Adrenal gland (tissue), 12 donors: ENCODE results near the gene PTPN6. TPM values are rescaled to one million over a fixed set of nuclear protein-coding genes. Genes with fewer than 3 reads are reported as not detected.
A peak's percentile ranks its signal among the peaks of the same experiment; 100 is the strongest.

Source experiments
- DNase-seq, 7 donors: peaks; one replicate each; pipeline ENCODE4 v3.0.0-alpha.2; 2019 to 2020
- H3K27ac ChIP-seq, 5 donors: fragments of 200-600 bp; sonication (generic) in 4 of 5; 1 replicate in 3 of 5; 2 replicates in 2 of 5; pipeline versions ENCODE4 v1.5.1 to v1.8.0; 2016 to 2020; ENCODE audit warnings: mild to moderate bottlenecking in 1 of 5
- H3K27me3 ChIP-seq: fragments of 200-600 bp; 2 replicates; pipeline ENCODE4 v1.8.0; 2021
- H3K36me3 ChIP-seq, 2 donors: fragments of 200-600 bp; replicated peaks in 1 of 2; 1 replicate in 1 of 2; 2 replicates in 1 of 2; pipeline versions ENCODE4 v1.5.1 to v1.8.0; 2018 to 2022
- H3K4me1 ChIP-seq, 2 donors: fragments of 200-600 bp; replicated peaks in 1 of 2; 1 replicate in 1 of 2; 2 replicates in 1 of 2; pipeline versions ENCODE4 v1.5.1 to v1.8.0; 2018 to 2021
- H3K4me3 ChIP-seq, 4 donors: fragments of 200-600 bp; sonication (generic) in 3 of 4; one replicate each; pipeline ENCODE4 v1.5.1; 2016 to 2018
- H3K9me3 ChIP-seq, 3 donors: fragments of 200-600 bp; sonication (generic) in 1 of 3; replicated peaks in 1 of 3; 1 replicate in 2 of 3; 2 replicates in 1 of 3; pipeline versions ENCODE4 v1.5.1 to v1.8.0; 2016 to 2021
- POLR2A ChIP-seq, 2 donors: fragments of 450-650 bp; IDR thresholded peaks; one replicate each; pipeline ENCODE4 v1.6.1; 2017; ENCODE audit warnings: antibody characterized with exemption in 2 of 2, mild to moderate bottlenecking in 2 of 2, moderate library complexity in 1 of 2
- WGBS, 4 donors: extraction: QIAGEN DNeasy Blood & Tissue Kit in 2 of 4; methylation state at CpG; one replicate each; pipeline versions ENCODE4 v1.1.5 to v1.1.7; 2013 to 2017; 5-methylcytosine and 5-hydroxymethylcytosine counted together
- intact Hi-C, 2 donors: fragments of 100-400 bp; cut with DNase I; formaldehyde crosslinking; loops; one replicate each; pipeline versions ENCODE4 v1.14.1 to v1.15.0; 2022 to 2023
- polyA plus RNA-seq, 3 donors: library from polyadenylated mRNA; stranded (reverse); fragments of 200-250 nt in 2 of 3; fragments of 350-450 nt in 1 of 3; fragmentation: Illumina TruSeq in 1 of 3; extraction: RNeasy Lipid Tissue Mini Kit (QIAGEN cat#74804) in 1 of 3; gene quantifications; one replicate each; pipeline ENCODE4 v1.2.3, GENCODE V29; 2013 to 2014
- total RNA-seq, 9 donors: library from RNA; depleted of rRNA in 4 of 9; stranded (reverse); fragments of >200 nt in 4 of 9; fragments of 120-200 nt in 1 of 9; fragmentation: NEBNext Ultra II Directional in 1 of 9; extraction: Animal tissue kit (Norgen Biotek cat#: 25700) in 1 of 9; gene quantifications; one replicate each; pipeline versions ENCODE4 v1.1.0 to v1.2.4, GENCODE V29; 2013 to 2023
- TF ChIP-seq, protein P1 (sequence below), 6 experiments: fragments of 450-650 bp in 4 of 6; fragments of 200-600 bp in 2 of 6; sonication (generic) in 1 of 6; IDR thresholded peaks; 1 replicate in 5 of 6; 2 replicates in 1 of 6; pipeline versions ENCODE4 v1.5.1 to v1.8.0; 2016 to 2021; ENCODE audit warnings: antibody characterized with exemption in 6 of 6, mild to moderate bottlenecking in 2 of 6, moderate library complexity in 1 of 6
- donor health status: healthy with polysubstance abuse.
- donor health status: Bipolar disorder and iron deficiency.
- donor health status: DM: yes; HTN: yes; CAD: no.
- donor health status: DM: no; HTN: no; CAD: no.
- donor health status: DM: no; HTN: no; CAD: no.
- donor health status: DM: yes; HTN: yes; CAD: no.

The PTPN6 gene
- total and polyA plus RNA-seq, 12 donors = 24.5 to 204 (median 63.5) TPM

DNA sequence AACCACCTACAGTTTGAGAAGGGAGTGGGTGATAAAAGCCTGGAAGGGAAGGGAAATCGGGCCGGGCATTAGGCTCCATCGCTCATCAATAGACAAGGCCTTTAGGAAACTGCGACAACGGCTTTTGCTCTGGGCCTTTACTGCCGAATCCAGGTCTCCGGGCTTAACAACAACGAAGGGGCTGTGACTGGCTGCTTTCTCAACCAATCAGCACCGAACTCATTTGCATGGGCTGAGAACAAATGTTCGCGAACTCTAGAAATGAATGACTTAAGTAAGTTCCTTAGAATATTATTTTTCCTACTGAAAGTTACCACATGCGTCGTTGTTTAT, 7.8 kb upstream of the PTPN6 start:
- peak; percentile 82 to 98 (median 93) for DNase-seq
- TF ChIP-seq, protein P1, sequence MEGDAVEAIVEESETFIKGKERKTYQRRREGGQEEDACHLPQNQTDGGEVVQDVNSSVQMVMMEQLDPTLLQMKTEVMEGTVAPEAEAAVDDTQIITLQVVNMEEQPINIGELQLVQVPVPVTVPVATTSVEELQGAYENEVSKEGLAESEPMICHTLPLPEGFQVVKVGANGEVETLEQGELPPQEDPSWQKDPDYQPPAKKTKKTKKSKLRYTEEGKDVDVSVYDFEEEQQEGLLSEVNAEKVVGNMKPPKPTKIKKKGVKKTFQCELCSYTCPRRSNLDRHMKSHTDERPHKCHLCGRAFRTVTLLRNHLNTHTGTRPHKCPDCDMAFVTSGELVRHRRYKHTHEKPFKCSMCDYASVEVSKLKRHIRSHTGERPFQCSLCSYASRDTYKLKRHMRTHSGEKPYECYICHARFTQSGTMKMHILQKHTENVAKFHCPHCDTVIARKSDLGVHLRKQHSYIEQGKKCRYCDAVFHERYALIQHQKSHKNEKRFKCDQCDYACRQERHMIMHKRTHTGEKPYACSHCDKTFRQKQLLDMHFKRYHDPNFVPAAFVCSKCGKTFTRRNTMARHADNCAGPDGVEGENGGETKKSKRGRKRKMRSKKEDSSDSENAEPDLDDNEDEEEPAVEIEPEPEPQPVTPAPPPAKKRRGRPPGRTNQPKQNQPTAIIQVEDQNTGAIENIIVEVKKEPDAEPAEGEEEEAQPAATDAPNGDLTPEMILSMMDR (IDR thresholded peaks at IDR 0.05) = no peak
- no peak for TF ChIP-seq POLR2A (IDR thresholded peaks at IDR 0.05)
- intact Hi-C loops = no loop called here
- peaks cover 25 to 59% of the 10 kb centered on the region in 2 donors for H3K4me1 ChIP-seq
- no peaks in the 10 kb centered on the region for H3K27me3 ChIP-seq
- peak overlapping the region; percentile 95 to 97 (median 95) for H3K27ac ChIP-seq
- WGBS, 4 donors = 0 to 2% (median 1%) methylated on average over 13 of the region's 13 CpGs
- no peaks in the 10 kb centered on the region for H3K36me3 ChIP-seq
- H3K9me3 ChIP-seq = no peaks in the 10 kb centered on the region
- H3K4me3 ChIP-seq = peak overlapping the region in 2 of 4 donors; percentile 52 to 63

DNA sequence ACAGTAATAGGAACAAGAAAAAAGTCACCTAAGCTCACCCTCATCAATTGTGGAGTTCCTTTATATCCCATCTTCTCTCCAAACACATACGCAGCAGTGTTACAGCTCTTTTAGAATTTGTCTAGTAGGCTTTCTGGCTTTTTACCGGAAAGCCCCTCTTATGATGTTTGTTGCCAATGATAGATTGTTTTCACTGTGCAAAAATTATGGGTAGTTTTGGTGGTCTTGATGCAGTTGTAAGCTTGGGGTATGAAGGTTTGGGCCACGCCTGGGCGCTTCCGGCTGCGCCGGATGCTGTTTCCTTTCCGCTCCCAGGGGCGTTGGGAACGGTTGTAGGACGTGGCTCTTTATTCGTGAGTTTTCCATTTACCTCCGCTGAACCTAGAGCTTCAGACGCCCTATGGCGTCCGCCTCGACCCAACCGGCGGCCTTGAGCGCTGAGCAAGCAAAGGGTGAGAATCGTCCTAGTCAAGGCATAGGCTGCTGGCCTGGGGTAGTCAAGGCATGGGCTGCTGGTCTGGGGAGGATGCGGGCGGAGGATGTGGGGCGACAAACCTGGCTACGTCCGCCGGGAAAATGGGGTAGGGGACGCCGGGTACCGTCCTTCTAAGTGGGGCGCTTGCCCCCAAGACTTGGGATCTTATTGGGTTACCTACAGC, 7.3 kb upstream of the PTPN6 start, which contains the start of the genes C12orf57 and RNU7-1:
C12orf57 (plus strand) TSS at position 301 of the 659 bp plus-strand sequence; CDS start at position 401, 100 bp downstream.
RNU7-1 (plus strand) TSS at position 95 of the 659 bp plus-strand sequence.
- peak within 1 kb of the TSS; percentile 95 to 97 (median 95) for H3K27ac ChIP-seq
- DNase-seq = peak; percentile 59 to 94 (median 83)
- intact Hi-C loops = no loop called here
- TF ChIP-seq, protein P1 (IDR thresholded peaks at IDR 0.05) = no peak
- peak; percentile 93 to 98 for TF ChIP-seq POLR2A (IDR thresholded peaks at IDR 0.05)
- H3K36me3 ChIP-seq = no peaks in the 10 kb centered on the region
- 0 to 1% (median 0%) methylated on average over 9 to 31 of the region's 31 CpGs for WGBS, 4 donors
- no peaks in the 10 kb centered on the region for H3K27me3 ChIP-seq
- no peaks in the 10 kb centered on the region for H3K9me3 ChIP-seq
- H3K4me1 ChIP-seq = peaks cover 20 to 54% of the 10 kb centered on the region in 2 donors
- H3K4me3 ChIP-seq = peak within 1 kb of the TSS; percentile 43 to 68 (median 58)

DNA sequence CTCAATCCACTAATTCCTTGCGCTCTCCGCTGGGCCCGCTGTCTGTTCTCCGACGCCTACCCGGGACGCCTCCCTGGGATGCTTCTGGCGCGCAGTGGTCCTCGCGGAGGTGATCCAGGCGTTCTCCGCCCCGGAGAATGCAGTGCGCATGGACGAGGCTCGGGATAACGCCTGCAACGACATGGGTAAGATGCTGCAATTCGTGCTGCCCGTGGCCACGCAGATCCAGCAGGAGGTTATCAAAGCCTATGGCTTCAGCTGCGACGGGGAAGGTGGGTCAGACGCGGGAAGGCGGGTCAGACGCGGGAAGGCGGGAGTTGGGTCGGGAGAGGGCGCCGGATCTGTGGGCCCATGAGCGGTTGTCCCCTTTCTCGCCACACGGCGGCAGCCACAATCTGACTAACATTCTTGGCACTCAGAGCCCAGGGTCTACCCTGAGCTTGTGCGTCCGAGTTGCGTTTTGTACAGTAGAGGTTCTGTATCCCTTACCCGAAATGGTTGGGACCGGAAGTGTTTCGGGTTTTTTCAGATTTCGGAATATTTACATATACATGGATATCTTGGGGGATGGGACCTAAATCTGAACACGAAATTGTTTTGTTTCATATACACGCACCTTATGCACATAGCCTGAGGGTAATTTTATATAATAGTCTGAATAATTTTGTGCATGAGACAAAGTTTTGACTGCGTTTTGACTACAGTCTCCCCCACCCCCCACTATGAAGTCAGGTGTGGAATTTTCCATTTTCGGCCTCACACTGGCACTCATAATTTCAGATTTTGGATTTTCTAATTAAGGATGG, 6.6 kb upstream of the PTPN6 start:
- Histone ChIP-seq H3K36me3 (no peaks in the 10 kb centered on the region), H3K4me3 (peak overlapping the region; percentile 43 to 68 (median 58)), H3K9me3 (no peaks in the 10 kb centered on the region), H3K27me3 (no peaks in the 10 kb centered on the region), H3K4me1 (peaks cover 20 to 58% of the 10 kb centered on the region in 2 donors), H3K27ac (peak overlapping the region; percentile 95 to 97 (median 95))
- TF ChIP-seq POLR2A (IDR thresholded peaks at IDR 0.05) = peak in 1 of 2 donors; percentile 67
- TF ChIP-seq, protein P1 (IDR thresholded peaks at IDR 0.05) = peak; percentile 58 to 97 (median 92)
- WGBS, 4 donors = 2 to 8% (median 3%) methylated on average over 11 to 48 of the region's 48 CpGs
- intact Hi-C loops = no loop called here
- DNase-seq = peak; percentile 93 to 98 (median 96)

DNA sequence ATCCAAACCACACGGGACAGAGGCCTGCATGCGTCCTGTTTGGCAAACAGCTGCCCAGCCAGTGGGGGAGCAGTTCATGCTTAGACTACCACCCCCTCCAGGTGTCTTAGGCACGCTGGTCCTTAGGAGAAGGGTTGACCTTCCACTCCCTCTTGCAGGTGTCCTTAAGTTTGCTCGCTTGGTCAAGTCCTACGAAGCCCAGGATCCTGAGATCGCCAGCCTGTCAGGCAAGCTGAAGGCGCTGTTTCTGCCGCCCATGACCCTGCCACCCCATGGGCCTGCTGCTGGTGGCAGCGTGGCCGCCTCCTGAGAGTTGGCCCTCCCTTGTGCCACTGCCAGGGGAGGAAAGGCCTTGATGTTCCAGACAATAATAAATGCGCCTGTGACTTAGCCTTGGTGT, 5.5 kb upstream of the PTPN6 start:
- H3K27ac ChIP-seq = peak overlapping the region; percentile 29 to 97 (median 95)
- no peaks in the 10 kb centered on the region for H3K9me3 ChIP-seq
- 46 to 54% (median 51%) methylated on average over 6 to 11 of the region's 11 CpGs for WGBS, 4 donors
- TF ChIP-seq POLR2A (IDR thresholded peaks at IDR 0.05) = no peak
- TF ChIP-seq, protein P1 (IDR thresholded peaks at IDR 0.05) = no peak
- H3K4me3 ChIP-seq = peak overlapping the region in 1 of 4 donors; percentile 60
- DNase-seq = peak in 6 of 7 donors; percentile 43 to 74 (median 53)
- no peaks in the 10 kb centered on the region for H3K27me3 ChIP-seq
- intact Hi-C loops = no loop called here
- peaks cover 20 to 59% of the 10 kb centered on the region in 2 donors for H3K4me1 ChIP-seq
- no peaks in the 10 kb centered on the region for H3K36me3 ChIP-seq
